NCI-H82 (cell line): Measurements from ENCODE around the gene PDIA6.
"Not testable (repeated sequence)": the region's sequence is repeated elsewhere in the genome, so short reads cannot be mapped to it uniquely, and the experiment has no call there.

ENCODE experiments used
- DNase-seq: peaks from one replicate; lab custom pipeline; 2025; lab: John Stamatoyannopoulos, UW

PDIA6 gene

GRCh38 chr2:10810202-10811161, 2.1 kb downstream of the PDIA6 start:
- peak; percentile 87 for DNase-seq

DNA sequence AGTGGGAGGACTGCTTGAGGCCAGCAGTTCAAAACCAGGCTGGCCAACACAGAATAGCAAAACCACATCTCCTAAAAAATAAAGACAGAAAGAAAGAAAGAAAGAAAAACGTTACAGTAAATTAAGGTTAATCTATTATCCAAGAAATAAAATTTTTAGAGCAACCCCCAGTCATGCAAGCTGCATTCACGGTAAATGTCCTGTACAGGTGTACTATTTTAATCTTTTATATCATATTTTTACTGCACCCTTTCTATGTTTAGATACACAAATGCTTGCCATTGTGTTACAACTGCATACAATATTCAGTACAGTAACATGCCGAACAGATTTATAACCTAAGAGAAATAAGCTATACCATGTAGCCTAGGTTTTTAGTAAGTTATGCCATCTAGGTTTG, 6.0 kb downstream of the PDIA6 start:
- no peak for DNase-seq

GRCh38 chr2:10805990-10806389, 6.6 kb downstream of the PDIA6 start:
- DNase-seq: not testable (repeated sequence)

DNA sequence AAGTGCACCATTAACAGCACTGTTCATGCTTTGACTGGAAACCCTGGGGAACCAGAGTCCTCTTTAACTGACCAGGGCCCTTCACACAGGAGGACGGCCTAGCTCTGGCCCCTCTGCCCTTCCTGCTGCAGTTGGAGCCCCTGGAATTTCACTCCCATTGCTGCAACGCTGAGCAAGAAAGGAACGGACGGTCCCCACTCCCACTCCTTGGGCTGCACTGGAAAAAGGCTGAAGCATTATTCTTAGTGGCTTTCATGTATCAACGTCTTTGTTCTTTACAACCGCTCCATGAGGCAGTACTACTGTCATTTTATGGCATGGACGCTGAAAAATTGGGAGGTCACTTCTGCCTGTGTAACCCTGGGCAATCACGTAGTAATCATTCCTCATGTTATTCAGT, 9.9 kb downstream of the PDIA6 start:
- no peak for DNase-seq

GRCh38 chr2:10800163-10800562, 12.4 kb downstream of the PDIA6 start:
- DNase-seq: no peak

DNA sequence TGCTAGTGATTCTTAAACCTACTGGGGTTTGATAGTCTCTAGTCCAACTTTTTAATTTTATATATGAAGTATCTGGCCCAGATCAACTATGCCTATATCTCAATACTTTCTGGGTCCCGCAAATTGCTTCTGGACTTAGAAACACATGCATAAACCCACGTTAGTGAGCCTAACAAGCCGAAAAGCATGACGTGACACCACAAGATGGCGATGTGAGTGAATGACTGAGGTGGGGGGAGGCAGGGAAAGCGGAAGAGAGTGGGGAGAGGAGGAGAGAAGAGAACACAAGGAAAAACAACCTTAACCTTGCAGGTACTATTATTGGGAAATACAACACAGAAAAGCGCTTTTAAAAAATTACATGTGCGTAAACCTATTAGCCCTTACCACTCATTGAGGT, 13.8 kb downstream of the PDIA6 start:
- peak; percentile 53 for DNase-seq

DNA sequence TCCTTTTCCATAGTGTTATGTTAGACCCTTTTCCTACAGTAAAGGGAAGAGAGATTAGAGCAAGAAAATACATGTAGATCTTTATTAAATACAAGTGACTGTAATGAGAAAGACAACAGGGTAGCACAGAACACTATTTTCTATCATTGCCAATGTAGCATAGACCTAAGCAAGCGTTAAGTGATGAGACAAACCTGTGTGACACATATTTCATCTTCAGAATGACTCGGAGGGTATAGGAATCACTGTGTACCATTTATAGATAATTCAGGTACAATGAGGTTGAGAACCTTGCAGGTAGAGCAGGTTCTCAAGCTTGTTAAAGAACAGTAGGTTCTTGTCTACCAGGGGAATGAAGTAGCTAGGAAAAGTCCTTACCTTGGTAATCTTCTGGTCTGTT, 15.9 kb downstream of the PDIA6 start:
- no peak for DNase-seq

GRCh38 chr2:10795508-10796046, 17.0 kb downstream of the PDIA6 start:
- no peak for DNase-seq

DNA sequence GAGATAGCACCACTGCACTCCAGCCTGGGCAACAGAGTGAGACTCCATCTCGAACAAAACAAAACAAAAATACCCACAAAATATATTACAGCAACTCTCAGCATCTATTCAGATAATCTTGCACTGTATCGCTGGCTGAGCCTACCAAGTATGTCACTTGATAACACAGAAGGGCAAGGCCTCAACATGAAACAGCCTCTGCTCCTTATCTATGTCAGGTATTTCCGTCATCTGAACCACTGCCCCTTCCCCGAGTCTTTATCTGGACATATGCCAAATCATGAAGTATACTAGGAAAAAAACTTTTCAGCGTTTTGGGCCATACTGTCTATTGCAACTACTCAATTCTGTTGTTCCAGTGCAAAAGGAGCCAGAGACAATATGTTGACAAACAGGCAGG, 17.7 kb downstream of the PDIA6 start:
- DNase-seq: no peak

- no peak for DNase-seq
These were observed 18.8 kb downstream of the PDIA6 start for GRCh38 chr2:10793816-10794215.

- no peak for DNase-seq
These were observed 19.8 kb downstream of the PDIA6 start for GRCh38 chr2:10792660-10793400.

GRCh38 chr2:10792001-10792634, 20.5 kb downstream of the PDIA6 start:
- no peak for DNase-seq

- no peak for DNase-seq
These were observed 22.2 kb downstream of the PDIA6 start for GRCh38 chr2:10790228-10790973.

DNA sequence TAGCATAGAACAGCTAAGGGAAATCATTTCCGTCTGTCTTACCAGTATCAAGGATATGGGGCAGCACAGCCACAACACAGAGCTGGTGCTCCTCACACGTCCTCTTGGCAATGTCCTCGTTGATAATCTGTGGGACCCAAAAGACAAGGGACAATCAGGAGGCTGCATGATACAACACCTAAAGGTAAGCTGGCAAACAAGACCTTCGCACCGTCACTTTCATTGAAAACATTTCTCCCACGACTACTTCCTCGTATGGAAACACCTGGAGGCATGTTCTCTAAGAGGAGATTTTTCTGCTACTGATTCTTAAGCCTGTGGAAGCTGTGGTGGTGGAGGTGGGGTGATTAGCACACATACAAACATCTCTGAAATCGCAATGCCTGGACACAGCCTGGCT, 23.7 kb downstream of the PDIA6 start:
- DNase-seq: no peak

- DNase-seq: peak; percentile 69
These were observed 25.2 kb downstream of the PDIA6 start for GRCh38 chr2:10787176-10787968.

GRCh38 chr2:10786240-10786982, 26.2 kb downstream of the PDIA6 start:
- DNase-seq: no peak

DNA sequence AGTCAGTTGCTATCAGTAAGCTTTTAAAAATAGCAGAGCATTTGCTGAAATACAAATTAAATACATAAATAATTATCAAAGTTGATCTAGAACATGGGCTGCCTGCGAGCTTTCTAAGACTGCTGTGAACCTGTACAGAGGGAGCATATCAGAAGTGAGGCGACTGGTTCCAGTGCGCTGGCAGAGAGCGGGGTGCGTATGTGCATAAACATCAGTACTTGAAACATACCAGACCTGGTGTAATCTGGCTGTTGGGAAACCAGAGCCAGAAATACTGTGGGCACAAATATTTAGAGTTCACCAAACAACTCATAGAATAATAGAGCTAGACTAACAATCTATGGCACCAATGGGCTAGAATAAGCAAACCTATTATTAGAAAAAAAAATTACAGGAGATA, 27.3 kb downstream of the PDIA6 start:
- DNase-seq: no peak

GRCh38 chr2:10784719-10785118, 27.9 kb downstream of the PDIA6 start:
- DNase-seq: no peak

DNA sequence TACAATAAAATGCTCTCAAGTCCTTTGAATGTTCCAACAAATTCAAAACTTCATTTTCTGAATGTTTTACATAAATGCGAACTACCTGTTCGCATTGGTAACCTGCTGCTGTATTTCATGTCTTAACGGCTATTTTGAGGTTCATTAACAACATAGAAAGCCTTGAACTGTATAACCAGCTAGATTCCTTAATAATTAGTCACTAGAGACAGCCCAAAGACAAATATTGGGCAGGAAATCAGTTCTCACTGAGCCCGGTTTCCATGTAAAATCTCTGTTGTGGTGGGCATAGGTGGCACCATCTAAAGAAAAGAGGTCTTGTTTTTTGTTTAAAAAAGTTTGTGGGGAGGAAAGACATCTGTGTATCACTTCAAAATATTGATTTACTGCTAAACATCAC, 29.2 kb downstream of the PDIA6 start:
- DNase-seq: no peak

DNA sequence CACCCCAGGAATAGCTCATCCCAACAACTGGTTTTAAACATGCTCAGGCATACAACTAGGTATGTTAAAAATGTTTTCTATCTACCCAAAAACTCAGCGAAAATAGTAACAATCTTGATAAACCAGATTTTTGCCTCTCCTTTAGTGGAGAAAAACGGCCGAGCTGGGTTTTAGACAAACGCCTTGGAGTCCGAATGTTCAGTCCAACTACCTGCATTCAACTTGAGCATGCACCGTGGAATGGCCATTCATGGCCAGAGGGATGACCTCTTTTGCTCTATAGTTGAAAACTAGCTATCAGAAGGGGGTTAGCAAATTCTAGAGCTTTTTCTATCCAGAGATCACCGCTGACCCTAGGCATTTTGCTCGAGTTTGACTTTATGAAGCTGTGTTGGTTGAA, 30.8 kb downstream of the PDIA6 start:
- DNase-seq: no peak
